PC-3 (cell line): Measurements from ENCODE around the gene ST14.

Source experiments
- CTCF ChIP-seq: fragments of 300-600 bp; sonication (generic); conservative IDR thresholded peaks from 2 replicates; pipeline ENCODE4 v1.5.1; 2017; ENCODE audit warnings: antibody characterized with exemption, low read depth, mild to moderate bottlenecking, low read length
- EZH2 ChIP-seq: fragments of 300-600 bp; sonication (generic); IDR thresholded peaks from one replicate; pipeline ENCODE4 v1.6.1; 2017; ENCODE audit warnings: antibody characterized with exemption, mild to moderate bottlenecking, low read length; ENCODE audit not compliant: unreplicated experiment
- EZH2phosphoT487 ChIP-seq: fragments of 300-600 bp; sonication (generic); IDR thresholded peaks from 2 replicates; pipeline ENCODE4 v1.6.1; 2018; ENCODE audit warnings: mild to moderate bottlenecking, antibody characterized with exemption, low read length, borderline replicate concordance

DNA sequence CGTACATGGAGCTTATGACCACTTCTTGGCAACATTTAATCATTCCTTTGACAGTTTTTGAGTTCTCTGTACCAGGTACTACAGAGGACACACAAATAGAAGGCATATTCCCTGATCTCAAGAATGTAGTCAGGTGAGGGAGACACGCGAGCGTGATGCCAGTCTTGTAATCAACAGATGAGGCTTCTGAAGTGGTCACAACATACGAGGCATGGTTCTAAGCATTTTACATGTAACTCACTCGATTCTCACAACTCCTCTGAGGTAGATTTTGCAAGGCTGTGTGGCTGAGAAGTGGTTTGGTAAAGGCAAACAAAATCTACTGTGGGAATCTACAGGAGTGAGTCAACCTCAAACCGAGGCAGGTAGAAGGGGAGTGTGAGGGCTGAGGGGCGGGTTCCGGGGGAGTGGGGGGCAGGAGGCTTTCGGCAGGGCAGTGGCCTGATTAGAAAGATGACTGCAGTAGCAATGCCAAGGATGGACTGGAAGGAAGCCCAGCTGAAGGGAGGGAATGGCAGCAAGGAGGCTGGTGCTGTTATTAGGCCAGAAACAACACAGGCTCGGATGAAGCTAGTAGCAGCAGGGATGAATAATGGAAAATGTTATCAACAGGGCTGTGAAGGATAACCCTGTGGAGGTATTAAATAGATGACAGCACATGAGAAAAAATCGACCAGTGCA is 63.8 kb downstream of the ST14 start:
- TF ChIP-seq CTCF = no peak
- TF ChIP-seq EZH2phosphoT487 = no peak
- TF ChIP-seq EZH2 = no peak
